Stimulated activated CD8-positive, alpha-beta memory T cell treated with anti-CD3 and anti-CD28 coated beads, Interleukin-2, amount 100 ng/mL, for 48 hours (primary cell): ENCODE measurements around the gene EPHB3.

Source experiments
- DNase-seq, 2 donors: peaks; one replicate each; pipeline ENCODE4 v3.0.0-alpha.2; 2020; ENCODE audit warnings: low read depth in 2 of 2

EPHB3 gene

DNA sequence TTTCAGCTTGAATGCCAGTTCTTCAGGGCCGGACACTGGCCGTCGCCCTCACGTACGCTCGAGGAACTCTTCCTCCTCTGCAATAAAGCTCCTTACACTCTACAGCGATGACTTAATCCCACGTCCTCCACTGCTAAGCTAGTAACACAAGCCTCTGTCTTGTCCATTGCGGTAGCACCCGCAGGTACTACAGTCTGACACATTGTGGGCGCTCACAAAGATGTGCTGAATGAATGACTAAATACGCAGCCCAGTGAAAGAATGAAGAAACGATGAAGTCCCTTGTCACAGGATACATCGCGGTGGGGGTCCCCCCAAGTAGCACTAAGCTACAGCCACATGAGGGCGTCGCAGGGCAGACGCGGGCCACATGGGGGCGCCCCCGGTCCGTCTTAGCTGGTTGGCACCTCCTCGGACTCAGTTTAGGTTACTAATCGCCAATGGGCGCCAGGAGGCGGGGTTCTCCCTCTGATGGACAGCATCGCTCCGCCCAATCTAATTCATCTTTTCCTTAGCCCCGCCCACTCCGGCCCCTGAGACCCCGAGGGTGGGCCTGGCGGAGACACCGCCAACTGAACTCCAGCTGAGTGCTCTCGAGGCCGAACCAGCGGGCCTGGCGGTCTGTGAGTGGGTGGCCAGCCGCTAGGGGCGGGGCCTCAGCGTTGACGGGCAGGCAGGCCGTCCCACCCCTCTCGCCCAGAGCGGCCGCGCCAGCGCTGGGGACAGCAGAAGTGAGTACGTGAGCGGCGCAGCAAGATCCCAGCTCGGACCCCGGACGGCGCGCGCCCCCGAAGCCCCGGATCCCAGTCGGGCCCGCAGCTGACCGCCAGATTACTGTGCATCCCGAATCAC lies at the start of gene EPHB3:
Gene EPHB3, plus strand, starts transcription at position 725 of the 852 bp plus-strand sequence. CDS start 451 bp downstream, outside the sequence.
- DNase-seq = peak; percentile 89 to 95

DNA sequence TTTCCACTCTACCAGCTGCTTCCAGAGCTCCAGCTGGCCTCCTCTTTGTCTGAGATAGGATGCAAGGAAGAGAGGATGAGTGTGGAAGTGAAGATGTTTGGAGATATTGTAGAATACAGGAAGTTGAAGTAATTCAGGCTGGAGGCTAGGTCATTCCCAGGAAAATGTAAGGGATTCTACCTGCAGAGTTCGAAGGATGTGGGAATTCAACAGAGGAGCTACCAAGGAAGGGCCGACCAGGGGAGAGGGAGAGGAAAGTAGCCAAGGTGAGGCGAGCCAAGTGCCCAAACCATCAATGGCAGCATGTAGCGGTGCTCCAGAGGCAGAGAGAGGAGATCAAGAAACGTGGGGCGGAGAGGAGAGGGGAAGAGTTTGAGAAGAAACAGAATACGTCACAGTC lies 49.0 kb upstream of the EPHB3 start:
- no peak for DNase-seq

DNA sequence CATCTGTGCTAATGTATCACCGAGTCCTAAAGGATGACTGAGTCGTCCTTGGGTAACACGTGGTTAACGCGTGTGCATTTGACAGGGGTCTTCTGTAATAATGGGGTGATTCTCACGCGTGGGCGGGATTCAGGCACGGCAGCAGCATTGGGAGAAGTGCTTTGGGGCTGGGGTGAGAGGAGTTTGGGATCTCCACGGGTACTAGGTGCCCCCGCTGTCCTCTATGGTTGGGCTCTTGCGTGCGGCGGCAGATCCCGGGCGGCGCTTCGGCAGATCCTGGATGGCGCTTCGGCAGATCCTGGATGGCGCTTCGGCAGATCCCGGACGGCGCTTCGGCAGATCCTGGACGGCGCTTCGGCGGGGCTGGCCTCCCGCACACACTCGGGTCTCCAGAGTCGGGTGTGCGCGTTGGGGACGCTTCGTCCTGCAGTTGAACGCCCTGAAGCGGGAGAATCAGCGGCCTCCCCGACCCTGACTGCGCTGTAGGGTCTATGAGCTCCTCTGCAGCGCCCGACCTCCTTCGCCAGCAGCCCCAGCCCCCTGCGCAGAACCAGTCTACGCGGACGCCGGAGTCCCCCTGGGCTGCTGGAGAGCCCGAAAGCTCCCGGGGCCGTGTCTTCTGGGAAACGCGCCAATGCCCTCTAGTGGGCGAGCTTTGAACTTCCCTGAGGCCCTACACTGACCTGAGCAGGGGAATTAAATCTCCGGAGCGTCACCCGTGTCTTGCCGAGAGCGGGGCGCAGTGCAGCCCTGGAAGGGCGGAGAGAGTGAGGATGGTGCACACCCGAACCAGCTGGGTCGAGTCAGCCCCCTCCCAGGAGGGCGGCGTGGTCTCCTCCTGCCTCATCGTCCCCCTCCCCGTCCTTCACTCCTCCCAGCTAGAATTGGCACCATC lies 48.1 kb upstream of the EPHB3 start:
- DNase-seq = peak; percentile 73 to 77

DNA sequence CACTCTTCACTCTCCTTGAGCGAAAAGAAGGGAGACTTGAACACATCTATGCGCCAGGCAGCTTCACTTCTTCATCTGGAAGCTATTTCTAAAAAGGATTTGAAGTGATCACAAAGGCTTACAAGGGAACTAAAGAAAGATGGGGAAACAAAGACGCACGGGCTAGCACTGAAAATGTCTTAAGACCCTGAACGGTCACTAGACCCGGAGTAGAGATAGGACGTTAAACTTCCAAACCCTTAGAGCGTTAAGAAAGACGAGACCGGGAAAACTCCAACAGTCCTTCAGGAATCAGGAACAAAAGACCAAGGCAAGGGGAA lies 47.5 kb upstream of the EPHB3 start:
- no peak for DNase-seq

DNA sequence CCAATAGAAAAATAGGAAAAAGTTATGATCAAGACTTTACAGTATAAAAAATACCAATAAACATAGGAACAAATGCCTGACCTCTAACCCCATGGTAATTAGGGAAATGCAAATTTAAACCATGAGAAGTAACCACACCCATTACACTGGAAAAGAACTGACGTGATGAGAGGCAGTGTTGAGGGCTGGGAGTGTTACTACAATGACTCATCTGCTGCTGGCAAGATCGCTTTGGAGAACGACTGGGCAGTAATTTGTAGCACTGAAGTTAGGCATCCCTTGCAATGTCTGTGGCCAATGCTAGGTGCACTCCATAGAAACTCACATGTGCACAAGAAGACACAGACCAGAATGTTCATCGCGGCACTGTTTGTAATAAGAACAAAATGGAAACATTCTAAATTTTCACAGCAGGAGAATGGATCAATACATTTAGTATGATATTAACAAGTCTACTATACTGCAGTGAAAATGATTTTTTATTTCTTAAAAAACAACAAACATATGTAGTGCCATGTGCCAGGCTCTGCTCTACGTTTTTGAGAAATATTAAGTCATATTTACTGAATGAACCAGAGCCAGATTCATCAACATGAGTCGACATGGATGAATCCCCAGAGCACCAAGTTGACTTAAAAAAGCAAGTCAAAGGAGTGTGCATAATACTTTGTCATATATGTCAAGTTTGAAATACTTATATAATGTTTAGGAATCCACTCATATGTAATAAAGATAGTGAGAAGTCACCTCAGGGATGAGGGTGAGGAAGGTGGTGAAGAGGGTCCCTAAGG lies 37.6 kb upstream of the EPHB3 start:
- DNase-seq = no peak

DNA sequence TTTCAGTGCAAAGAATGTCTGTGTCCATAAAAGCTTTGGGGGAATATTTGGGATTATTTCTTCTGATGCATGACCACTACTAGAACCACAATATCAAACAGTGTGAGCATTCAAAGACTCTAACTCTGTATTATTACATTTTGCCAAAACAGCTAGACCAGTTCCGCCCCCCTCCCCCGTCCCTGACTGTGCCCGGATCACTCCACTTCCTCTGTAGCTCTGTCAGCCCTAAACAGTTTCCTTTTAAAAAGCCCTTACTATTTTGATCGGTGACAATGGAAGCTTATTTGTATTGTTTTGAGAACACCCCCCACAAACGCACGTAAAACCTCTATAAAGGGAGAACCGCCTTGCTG lies 36.6 kb upstream of the EPHB3 start:
- DNase-seq = no peak

DNA sequence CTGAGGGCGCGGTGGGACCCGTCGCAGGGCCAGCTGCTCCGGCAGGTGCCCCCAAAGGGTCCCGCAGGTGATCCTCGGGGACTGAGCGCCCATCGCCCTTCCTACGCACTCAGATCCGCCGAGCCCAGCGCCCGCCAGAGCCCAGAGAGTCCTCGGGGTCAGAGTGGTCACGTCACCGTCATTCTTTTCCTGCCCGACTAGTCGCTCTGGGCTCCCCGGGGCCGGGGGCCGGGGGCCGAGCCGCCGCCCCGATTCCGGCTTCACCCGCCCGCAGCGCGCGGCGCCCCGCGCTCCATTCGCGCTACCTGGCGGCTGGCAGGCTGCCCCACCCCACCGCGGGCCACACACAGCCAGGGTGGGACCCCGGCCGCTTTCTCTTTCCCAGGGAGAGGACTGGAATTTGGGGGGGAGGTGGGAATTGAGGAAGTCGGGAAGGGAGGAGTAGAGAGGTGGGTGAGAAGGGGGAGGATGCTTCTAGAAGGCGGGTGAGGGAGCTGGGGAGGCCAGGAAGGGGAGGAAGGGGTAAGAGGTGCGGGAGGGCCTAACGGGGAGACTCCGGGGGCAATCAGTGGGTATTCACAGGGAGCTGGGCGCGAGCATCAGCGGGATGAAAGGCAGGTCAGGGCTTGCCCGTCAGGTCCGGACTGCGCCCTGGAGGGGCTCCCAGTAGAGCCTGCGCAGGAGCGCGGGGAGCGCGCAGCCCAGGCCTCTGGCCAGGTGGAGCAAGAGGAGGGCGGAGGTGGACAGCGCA lies 36.1 kb upstream of the EPHB3 start:
- no peak for DNase-seq

DNA sequence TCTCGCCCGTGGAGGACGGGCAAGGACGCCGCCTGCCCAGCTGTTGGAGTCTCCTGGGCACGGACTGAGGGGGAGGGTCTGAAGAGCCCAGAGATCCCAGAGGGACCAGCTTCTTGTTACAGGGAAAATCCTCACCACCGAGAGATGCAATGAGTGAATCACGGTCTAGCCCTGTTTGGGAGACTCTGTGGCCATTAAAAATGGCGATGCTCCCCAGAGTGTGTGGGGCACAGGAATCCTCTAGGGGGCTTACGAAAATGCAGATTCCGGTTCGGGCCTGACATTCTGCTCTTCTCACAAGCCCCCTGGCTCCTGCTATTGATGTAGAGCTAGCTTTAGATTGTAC lies 35.5 kb upstream of the EPHB3 start:
- DNase-seq = no peak

DNA sequence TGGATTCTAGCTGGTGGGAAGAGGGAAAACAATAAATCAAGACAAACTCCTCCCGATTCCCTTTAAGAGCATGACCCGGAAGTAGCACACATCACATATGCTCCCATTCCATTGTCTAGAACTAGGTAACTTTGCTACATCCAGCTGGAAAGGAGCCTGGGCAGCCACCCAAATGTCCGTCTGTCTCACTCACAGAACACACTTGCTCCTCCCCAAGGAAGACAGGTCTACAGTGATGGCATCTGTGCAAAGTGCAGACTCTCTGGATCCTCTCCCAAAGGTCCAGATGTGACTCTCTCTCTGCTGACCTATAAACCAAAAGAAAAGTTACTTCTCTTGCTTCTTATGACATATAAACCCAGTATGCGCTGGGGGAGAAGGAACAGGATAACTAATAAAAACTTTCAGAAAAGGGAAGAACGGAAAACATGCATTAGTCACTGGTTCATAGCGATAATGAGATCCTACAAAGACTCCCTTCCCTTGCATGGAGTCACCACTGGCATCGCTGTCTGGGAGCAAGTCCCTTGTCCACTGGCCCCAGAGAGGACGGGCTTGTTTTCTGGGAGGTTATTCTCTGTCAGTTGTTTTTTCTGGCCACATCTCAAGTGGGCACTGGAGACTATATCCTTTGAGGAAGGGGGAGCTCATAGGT lies 29.8 kb upstream of the EPHB3 start:
- no peak for DNase-seq

DNA sequence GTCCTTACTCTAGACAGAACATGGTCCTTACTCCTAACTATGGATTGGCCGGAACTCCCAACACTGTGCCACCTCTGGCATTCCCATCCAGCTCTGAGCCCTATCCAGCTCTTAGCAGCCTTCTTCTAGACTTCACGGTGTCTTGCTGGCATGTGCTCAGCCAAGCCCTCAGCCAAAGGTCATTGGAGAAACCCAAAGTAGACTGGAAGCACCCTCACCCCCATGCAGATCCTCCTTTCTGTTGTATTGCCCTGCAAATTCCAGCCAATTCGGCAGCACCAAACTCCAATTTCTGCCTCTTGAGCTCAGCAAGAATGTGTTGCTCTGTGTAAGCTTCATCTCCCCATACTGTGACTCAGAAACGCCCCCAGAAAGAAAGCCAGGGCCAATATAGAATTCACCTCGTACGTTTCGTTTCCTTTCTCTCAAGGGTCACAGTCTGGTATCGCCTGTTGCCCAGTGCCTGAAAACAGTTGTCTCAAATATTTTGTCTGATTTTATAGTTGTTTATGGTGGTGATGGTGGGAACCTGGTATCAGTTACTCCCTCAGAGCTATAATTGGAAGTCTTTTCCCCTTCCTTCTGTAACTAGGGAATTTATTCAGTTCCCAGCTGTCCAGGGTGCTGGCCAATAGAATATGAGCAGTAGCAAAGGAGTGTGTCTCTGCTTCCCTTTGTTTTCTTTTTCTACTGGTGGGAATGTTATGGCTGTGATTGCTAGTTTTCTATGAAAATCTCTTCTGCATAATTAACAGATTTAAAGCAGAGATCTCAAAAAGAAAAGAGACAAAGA lies 28.4 kb upstream of the EPHB3 start:
- no peak for DNase-seq

DNA sequence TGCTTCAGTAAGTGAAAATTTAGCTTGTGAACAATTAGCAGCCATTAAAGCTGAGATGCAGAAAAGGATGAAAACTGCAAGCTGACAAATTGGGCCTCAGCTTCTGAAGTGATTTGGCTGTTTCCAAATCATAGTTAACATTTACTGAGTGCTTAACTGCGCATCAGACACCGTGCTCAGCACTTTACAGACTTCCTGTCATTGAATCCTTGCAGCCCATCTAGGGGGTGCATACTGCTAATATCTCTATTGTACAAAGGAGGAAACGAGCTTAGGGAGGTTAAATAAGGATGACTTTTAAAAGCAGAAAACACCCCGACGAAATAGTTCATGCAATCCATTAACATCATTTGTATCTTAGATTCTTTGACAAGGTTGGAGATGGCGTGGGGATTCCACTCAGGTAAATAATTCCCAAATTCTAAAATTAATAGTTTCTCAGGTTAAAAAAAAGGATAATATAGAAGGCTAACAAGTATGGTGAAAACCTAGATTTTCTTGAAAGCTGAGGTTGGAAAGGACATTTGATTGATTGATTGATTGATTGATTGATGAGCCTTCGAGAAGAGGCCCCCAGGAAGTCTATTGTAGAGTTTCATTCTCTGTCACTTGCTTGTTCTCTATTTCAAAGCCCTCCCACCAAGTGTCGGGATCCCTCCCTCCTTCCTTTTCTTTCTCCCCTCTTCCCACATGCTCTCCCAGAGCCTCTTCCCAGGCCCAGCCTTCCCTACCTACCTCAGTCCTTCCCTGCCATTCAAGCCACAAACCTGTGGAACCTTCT lies 23.5 kb upstream of the EPHB3 start:
- no peak for DNase-seq

DNA sequence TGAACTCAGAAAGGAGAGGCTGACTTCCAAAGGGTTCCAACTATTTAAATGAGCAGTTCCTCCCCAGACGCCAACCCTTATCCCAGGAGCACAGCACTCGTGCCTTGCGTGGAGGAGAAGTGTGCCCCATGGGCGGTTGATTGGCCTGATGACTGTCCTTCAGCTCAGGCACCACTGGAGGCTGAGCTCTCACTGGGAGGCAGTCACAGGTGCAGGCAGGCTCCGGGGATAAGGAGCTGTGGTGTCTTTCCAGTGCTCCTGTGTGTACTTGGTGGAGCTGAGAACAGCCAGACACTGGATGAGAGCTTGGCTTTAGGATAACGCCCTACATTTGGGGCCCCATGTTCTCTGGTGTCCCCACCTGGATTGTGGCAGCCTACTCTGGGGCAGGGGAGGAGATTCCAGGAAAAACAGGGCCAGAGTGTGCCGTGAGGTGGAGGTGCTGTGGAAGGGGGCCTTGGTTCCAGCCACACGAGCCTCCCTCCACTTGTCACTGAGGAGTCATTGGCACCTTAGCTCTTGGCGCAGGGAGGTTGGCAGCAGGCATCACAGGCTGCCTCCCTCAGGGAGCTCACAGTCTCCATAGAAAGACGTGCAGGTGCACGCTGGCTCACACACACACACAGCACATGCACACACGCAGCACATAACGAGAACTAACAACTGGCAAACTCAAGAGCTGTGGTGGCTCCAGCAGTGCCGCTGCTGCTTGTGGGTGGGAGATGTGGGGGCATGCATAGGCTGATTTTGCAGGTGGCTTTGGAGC lies 22.7 kb upstream of the EPHB3 start:
- no peak for DNase-seq

DNA sequence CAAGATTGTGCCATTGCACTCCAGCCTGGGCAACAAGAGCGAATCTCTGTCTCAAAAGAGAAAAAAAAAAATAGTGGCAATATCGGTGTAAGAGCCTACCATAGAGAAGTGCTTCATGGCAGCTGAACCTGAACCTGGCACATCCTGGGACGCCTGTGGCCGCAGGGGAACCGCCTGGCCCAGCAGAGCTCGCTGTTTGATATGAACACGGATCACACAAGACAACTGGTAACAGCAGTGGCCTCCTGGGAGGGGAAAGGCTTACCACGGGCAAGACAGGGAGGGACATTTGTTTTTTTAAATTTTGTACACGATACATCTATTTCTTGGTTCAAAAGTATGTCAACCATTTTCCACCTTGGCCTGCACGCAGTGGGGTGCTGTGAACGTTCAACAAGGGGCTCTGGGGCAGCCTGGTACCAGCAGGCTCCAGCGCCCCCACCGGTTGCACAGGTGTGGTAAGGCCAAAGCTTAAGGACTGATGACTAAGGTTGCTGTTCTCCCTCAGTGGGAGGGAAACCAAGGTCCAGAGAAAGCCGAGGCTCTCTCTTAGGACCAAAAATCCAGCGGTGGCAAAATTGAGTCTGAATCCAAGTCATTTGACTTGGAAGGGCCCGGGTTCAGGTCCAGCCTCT lies 21.7 kb upstream of the EPHB3 start:
- DNase-seq = no peak

DNA sequence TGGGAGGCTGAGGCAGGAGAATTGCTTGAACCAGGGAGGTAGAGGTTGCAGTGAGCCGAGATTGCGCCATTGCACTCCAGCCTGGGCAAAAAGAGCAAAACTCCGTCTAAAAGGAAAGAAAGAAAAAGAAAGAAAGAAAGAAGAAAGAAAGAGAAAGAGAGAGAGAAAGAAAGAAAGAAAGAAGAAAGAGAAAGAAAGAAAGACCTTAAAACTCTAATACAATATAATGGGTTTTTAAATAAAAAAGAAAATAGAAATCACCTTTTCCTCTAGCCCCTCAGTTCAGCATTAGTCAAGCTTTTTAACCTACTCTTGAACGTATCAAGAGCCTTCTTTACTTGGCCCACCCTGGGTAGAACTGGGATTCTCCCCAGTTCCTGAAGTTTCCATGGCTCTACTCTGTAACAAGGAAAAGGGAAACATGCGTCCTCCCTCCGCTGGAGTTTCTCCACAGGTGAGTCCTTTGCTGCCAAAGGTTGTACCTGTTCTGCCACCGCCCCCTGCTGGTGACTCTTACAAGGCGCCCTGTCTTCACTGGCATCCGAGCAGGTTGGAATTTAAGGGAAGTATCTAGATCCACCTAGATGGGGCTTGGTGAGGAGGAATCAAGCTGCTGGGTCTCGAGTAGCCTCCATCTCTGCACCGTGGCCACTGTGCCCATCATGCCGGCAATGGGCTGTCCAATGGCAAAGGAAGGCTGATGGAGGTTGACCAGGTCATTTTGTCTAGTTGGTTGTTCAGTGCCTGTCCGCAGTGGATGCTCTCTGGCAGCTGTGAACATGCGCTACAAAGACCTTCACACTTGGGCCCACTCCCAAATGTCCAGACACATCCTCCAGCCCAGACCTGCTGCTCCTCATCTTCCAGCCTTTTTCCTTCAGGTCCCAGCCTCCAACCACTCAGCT lies 20.6 kb upstream of the EPHB3 start:
- DNase-seq = peak; percentile 57 to 68

DNA sequence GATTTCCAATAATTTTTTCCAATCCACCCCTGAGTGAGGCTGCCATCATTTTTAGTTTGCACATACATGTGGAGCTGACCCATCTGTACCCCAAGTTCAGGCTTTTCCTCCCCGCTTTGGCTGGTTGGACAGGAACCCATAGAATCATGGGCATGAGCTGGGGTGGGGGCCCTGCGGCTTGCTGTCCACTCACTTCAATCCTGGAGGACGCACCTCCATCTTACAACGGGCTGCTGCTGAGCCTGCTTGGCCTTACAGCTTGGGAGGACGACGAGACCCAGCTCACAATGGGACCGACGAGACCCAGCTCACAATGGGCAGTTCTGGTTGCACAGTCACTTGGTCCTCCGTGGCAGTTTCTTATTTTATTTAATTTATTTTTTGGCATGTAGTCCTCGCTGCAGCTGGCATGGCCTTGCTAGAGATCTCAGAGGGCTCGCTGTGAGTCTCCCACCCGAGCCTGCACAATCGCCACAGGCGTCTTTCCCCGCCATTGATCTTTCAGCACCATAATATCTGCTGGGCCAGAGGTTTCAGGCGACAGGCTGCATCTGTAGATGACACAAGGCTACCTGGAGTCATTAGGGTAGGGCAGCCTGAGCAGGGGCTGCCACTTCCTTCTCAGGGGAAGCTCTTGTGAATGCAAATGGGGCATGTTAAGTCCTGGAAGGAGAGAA lies 19.6 kb upstream of the EPHB3 start:
- no peak for DNase-seq

DNA sequence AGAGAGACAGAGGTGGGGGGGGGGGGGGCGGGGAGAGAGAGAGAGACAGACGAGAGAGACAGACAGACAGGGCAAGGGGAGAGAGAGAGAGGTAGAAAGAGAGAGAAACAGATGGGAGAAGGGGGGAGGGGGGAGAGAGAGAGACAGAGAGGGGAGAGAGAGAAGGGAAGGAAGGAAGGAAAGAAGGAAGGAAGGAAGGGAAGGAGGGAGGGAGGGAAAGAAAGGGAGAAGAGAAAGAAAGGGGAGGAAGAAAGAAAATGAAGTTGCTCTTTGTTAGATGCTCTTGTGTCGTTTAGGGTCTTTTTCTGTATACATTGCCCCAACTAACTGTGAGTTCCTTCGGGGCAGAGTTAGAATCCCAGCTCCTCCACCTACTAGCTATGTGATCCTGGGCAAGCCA lies 19.0 kb upstream of the EPHB3 start:
- no peak for DNase-seq

DNA sequence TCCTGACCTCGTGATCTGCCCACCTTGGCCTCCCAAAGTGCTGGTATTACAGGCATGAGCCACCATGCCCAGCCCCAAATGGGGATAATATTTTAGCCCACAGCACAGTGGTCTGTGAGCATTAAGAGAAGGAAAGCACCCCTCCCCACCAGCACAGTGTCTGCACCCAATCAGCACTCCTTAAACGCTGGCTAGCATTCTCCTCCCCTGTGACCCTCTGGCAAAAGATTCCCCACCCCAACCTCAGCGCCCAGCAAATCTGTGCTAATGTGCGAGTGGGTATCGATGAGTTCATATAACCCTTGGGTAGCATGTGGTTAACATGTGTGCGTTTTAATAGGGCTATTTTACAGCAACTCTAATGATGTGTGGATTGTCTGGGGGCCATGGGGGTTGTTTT lies 18.3 kb upstream of the EPHB3 start:
- DNase-seq = no peak
